ENCODE measurements around the gene NALF2. TPM values are rescaled to one million over a fixed set of nuclear protein-coding genes. Genes with fewer than 3 reads are reported as not detected.

NALF2 gene
- total and polyA plus RNA-seq, 2 donors (not counting 1 experiment from before 2014, with no cell fraction given), result not detected

DNA sequence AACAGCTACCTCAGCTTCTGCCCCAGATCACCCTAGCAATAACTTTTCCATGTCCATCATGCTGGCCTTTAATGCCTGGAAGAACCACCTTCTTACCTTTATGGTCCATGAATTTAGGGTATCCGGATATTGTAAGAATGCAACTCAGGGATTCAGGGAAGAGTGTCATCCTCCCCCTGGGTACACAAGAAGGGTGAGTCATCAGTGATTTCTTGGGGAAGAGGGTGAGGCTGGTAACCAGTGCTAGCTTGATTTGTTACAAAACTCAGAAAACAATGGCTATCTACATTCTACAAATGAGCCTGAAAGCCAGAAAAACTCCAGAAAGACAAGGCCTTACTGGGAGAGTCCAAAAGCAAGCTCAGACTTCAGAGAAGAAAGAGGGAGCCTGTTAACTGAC is 10.4 kb upstream of the NALF2 start:
- no peak for DNase-seq (ENCODE audit: low read depth in 2 of 2)
- no peak overlapping the region for H2AFZ ChIP-seq (ENCODE audit: low read length)
- H3K4me1 ChIP-seq (ENCODE audit: control insufficient read depth, extremely low read depth, insufficient read depth, low read length), result no peaks in the 10 kb centered on the region
- no peak overlapping the region for H3K27ac ChIP-seq (ENCODE audit: insufficient read depth, low read length)
- no peaks in the 10 kb centered on the region for H3K27me3 ChIP-seq (ENCODE audit: control insufficient read depth, insufficient read depth, low read length)
- H3K9me3 ChIP-seq (ENCODE audit: control insufficient read depth, insufficient read depth, low read depth, low read length), result no peaks in the 10 kb centered on the region
- H3K79me2 ChIP-seq (ENCODE audit: control insufficient read depth, insufficient read depth, low read length), result no peaks in the 10 kb centered on the region
- no peak overlapping the region for H3K4me3 ChIP-seq (replicated peaks in 1 of 4; ENCODE audit: control extremely low read depth in 1 of 4, insufficient read depth in 1 of 4, low read depth in 3 of 4, low read length in 4 of 4)
- H3K9ac ChIP-seq (ENCODE audit: insufficient read depth, low read length), result no peak overlapping the region
- no peak overlapping the region for H3K4me2 ChIP-seq (ENCODE audit: extremely low read depth, insufficient read depth, low read length)
- peaks cover 4% of the 10 kb centered on the region for H4K20me1 ChIP-seq (ENCODE audit: control insufficient read depth, extremely low read depth, insufficient read depth, low read length)
- no peak for TF ChIP-seq EZH2 (IDR thresholded peaks at IDR 0.05; ENCODE audit: low read length, missing control alignments)
- TF ChIP-seq, protein P1, sequence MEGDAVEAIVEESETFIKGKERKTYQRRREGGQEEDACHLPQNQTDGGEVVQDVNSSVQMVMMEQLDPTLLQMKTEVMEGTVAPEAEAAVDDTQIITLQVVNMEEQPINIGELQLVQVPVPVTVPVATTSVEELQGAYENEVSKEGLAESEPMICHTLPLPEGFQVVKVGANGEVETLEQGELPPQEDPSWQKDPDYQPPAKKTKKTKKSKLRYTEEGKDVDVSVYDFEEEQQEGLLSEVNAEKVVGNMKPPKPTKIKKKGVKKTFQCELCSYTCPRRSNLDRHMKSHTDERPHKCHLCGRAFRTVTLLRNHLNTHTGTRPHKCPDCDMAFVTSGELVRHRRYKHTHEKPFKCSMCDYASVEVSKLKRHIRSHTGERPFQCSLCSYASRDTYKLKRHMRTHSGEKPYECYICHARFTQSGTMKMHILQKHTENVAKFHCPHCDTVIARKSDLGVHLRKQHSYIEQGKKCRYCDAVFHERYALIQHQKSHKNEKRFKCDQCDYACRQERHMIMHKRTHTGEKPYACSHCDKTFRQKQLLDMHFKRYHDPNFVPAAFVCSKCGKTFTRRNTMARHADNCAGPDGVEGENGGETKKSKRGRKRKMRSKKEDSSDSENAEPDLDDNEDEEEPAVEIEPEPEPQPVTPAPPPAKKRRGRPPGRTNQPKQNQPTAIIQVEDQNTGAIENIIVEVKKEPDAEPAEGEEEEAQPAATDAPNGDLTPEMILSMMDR (conservative IDR thresholded peaks at IDR 0.05 in 1 of 2, IDR thresholded peaks at IDR 0.05 in 1 of 2; ENCODE audit: low read depth in 1 of 2, low read length in 2 of 2), result no peak
- no peaks in the 10 kb centered on the region for H3K36me3 ChIP-seq (ENCODE audit: control insufficient read depth, insufficient read depth, low read length)

DNA sequence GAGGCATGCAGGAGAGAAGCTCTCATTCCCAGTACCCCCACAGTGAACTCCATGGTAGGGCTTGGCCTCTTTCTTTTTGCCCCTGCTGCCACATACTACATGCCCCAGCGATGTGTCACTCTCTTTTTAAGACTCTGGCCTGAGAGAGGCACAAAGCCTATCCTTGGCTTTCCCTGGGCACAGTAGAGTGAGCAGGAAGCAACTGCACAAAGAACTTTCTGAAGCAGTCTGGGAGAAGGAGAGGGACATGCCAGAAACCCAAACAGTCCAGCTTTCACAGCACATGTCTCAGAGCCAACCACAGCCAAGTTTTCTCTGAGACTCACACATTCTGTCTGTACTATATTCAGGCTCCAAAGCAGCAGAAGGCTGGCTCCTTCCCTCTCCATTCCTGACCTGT is 7.9 kb upstream of the NALF2 start:
- TF ChIP-seq, protein P1 (conservative IDR thresholded peaks at IDR 0.05 in 1 of 2, IDR thresholded peaks at IDR 0.05 in 1 of 2; ENCODE audit: low read depth in 1 of 2, low read length in 2 of 2), result no peak
- no peaks in the 10 kb centered on the region for H3K79me2 ChIP-seq (ENCODE audit: control insufficient read depth, insufficient read depth, low read length)
- no peak for DNase-seq (ENCODE audit: low read depth in 2 of 2)
- no peaks in the 10 kb centered on the region for H3K4me1 ChIP-seq (ENCODE audit: control insufficient read depth, extremely low read depth, insufficient read depth, low read length)
- H3K36me3 ChIP-seq (ENCODE audit: control insufficient read depth, insufficient read depth, low read length), result no peaks in the 10 kb centered on the region
- peaks cover 2% of the 10 kb centered on the region for H4K20me1 ChIP-seq (ENCODE audit: control insufficient read depth, extremely low read depth, insufficient read depth, low read length)
- H2AFZ ChIP-seq (ENCODE audit: low read length), result no peak overlapping the region
- H3K4me2 ChIP-seq (ENCODE audit: extremely low read depth, insufficient read depth, low read length), result no peak overlapping the region
- H3K9me3 ChIP-seq (ENCODE audit: control insufficient read depth, insufficient read depth, low read depth, low read length), result no peaks in the 10 kb centered on the region
- H3K27me3 ChIP-seq (ENCODE audit: control insufficient read depth, insufficient read depth, low read length), result no peaks in the 10 kb centered on the region
- H3K9ac ChIP-seq (ENCODE audit: insufficient read depth, low read length), result no peak overlapping the region
- no peak overlapping the region for H3K4me3 ChIP-seq (replicated peaks in 1 of 4; ENCODE audit: control extremely low read depth in 1 of 4, insufficient read depth in 1 of 4, low read depth in 3 of 4, low read length in 4 of 4)
- H3K27ac ChIP-seq (ENCODE audit: insufficient read depth, low read length), result no peak overlapping the region

DNA sequence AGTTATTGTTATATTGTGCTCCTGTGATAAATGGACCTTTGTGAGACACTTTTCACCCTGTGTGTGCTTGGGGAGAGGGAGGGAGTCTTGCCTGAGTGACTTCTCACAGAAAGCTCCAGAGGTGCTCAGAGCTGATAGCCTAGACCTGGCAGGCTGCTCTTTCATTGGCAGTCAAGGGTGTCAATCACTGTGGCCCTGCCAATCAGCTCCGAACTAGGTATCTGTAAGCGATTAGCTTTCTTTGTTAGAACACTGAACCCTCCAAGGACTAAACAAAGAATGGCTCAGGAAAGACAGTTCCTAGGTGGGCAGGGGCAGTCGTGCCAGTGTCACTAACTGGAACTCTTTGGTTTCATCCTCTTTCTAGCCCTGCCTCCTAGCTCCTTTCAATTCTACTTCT is 2.7 kb upstream of the NALF2 start:
- Histone ChIP-seq H3K36me3 (ENCODE audit: control insufficient read depth, insufficient read depth, low read length) (no peaks in the 10 kb centered on the region), H3K4me2 (ENCODE audit: extremely low read depth, insufficient read depth, low read length) (no peak overlapping the region), H3K4me1 (ENCODE audit: control insufficient read depth, extremely low read depth, insufficient read depth, low read length) (no peaks in the 10 kb centered on the region), H3K9ac (ENCODE audit: insufficient read depth, low read length) (no peak overlapping the region), H3K4me3 (replicated peaks in 1 of 4; ENCODE audit: control extremely low read depth in 1 of 4, insufficient read depth in 1 of 4, low read depth in 3 of 4, low read length in 4 of 4) (no peak overlapping the region), H2AFZ (ENCODE audit: low read length) (no peak overlapping the region), H3K27ac (ENCODE audit: insufficient read depth, low read length) (no peak overlapping the region), H3K9me3 (ENCODE audit: control insufficient read depth, insufficient read depth, low read depth, low read length) (no peaks in the 10 kb centered on the region), H3K79me2 (ENCODE audit: control insufficient read depth, insufficient read depth, low read length) (no peaks in the 10 kb centered on the region), H4K20me1 (ENCODE audit: control insufficient read depth, extremely low read depth, insufficient read depth, low read length) (peaks cover 2% of the 10 kb centered on the region), H3K27me3 (ENCODE audit: control insufficient read depth, insufficient read depth, low read length) (peaks cover 7% of the 10 kb centered on the region)
- no peak for TF ChIP-seq EZH2 (IDR thresholded peaks at IDR 0.05; ENCODE audit: low read length, missing control alignments)
- TF ChIP-seq, protein P1 (conservative IDR thresholded peaks at IDR 0.05 in 1 of 2, IDR thresholded peaks at IDR 0.05 in 1 of 2; ENCODE audit: low read depth in 1 of 2, low read length in 2 of 2), result no peak
- DNase-seq (ENCODE audit: low read depth in 2 of 2), result no peak

All from fibroblast of lung (primary cell).